ENCODE data around the gene APBB2. TPM values are rescaled to one million over a fixed set of nuclear protein-coding genes. Genes with fewer than 3 reads are reported as not detected.

Gene APBB2
- polyA plus RNA-seq, 3 donors = 0.15 to 0.33 TPM; not detected in 1

DNA sequence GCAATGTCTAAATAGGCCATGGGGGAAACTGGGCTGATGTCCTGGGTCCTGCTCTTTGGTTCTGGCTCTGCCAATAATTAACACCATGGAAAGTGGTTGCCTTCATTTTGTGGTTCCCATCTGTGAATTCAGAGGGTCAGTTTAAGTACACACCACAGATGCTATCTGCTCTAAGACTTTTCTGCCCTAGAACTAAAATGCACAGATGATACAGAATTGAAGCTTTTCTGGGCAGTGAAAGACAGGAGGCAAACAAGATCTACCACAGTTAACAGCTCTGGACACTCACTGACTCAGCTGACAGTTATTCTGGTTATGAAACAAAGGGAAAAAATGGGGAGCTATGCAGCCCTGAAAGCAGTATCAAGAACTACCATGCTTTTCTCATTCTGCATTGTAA is 37.3 kb downstream of the APBB2 start:
- no peaks in the 10 kb centered on the region for H3K9me3 ChIP-seq (replicated peaks in 1 of 2; ENCODE audit: control insufficient read depth in 1 of 2, insufficient read depth in 1 of 2, low read length in 2 of 2)
- no peak overlapping the region for H3K4me3 Mint-ChIP-seq
- peaks cover 3 to 12% of the 10 kb centered on the region in 2 donors for H3K4me1 ChIP-seq (ENCODE audit: control insufficient read depth in 1 of 2, insufficient read depth in 2 of 2, low read length in 2 of 2)
- H3K36me3 ChIP-seq (replicated peaks in 1 of 2; ENCODE audit: control insufficient read depth in 1 of 2, insufficient read depth in 2 of 2, low read length in 2 of 2) = no peaks in the 10 kb centered on the region
- DNase-seq = no peak
- H3K4me2 ChIP-seq (replicated peaks; ENCODE audit: extremely low read depth, low read length, poor library complexity, severe bottlenecking) = no peak overlapping the region
- peaks cover 12% of the 10 kb centered on the region for H3K4me1 Mint-ChIP-seq
- H3K27me3 Mint-ChIP-seq (ENCODE audit: low read depth in 3 of 3) = peaks cover 0 to 6% (median 1%) of the 10 kb centered on the region in 3 donors
- no peak overlapping the region for H3K4me3 ChIP-seq (replicated peaks in 1 of 3; ENCODE audit: low read depth in 2 of 3, low read length in 3 of 3)
- no peak overlapping the region for H3K27ac Mint-ChIP-seq
- H3K79me2 ChIP-seq (ENCODE audit: insufficient read depth, low read length) = no peaks in the 10 kb centered on the region
- no peaks in the 10 kb centered on the region for H4K20me1 ChIP-seq (ENCODE audit: insufficient read depth, low read length)
- no peak overlapping the region for H3K9ac ChIP-seq (ENCODE audit: insufficient read depth, low read length, poor library complexity, severe bottlenecking)
- H2AFZ ChIP-seq (ENCODE audit: insufficient read depth, low read depth, low read length, poor library complexity, severe bottlenecking) = no peak overlapping the region
- intact Hi-C loops (cut with micrococcal nuclease) = no loop called here
- no peaks in the 10 kb centered on the region for H3K36me3 Mint-ChIP-seq
- no peaks in the 10 kb centered on the region for H3K27me3 ChIP-seq (ENCODE audit: control insufficient read depth in 2 of 2, insufficient read depth in 2 of 2, low read length in 2 of 2)
- no peak overlapping the region for H3K27ac ChIP-seq (ENCODE audit: low read depth in 1 of 2, low read length in 2 of 2)
- TF ChIP-seq, protein P1, sequence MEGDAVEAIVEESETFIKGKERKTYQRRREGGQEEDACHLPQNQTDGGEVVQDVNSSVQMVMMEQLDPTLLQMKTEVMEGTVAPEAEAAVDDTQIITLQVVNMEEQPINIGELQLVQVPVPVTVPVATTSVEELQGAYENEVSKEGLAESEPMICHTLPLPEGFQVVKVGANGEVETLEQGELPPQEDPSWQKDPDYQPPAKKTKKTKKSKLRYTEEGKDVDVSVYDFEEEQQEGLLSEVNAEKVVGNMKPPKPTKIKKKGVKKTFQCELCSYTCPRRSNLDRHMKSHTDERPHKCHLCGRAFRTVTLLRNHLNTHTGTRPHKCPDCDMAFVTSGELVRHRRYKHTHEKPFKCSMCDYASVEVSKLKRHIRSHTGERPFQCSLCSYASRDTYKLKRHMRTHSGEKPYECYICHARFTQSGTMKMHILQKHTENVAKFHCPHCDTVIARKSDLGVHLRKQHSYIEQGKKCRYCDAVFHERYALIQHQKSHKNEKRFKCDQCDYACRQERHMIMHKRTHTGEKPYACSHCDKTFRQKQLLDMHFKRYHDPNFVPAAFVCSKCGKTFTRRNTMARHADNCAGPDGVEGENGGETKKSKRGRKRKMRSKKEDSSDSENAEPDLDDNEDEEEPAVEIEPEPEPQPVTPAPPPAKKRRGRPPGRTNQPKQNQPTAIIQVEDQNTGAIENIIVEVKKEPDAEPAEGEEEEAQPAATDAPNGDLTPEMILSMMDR (IDR thresholded peaks at IDR 0.05) = no peak
- peaks cover 0 to 6% (median under 1%) of the 10 kb centered on the region in 7 donors for H3K9me3 Mint-ChIP-seq

DNA sequence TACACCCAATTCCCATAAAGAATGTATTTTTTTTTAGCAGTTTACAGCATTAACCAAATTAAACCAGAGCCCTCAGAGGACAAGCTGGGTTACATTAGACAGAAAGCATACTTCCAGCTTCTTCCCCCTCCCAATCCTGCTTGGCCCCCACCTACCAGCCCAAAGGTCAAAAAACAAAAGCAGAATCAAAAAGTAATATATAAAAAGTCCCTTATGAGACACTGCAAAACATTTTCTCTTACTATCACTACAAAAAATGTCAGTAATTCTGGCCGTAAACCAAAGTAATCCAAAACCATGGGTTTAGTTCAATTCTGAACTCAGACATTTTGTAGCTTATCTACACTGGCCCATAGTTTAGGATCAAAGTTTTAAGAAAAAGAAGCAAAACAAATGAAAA is 38.0 kb downstream of the APBB2 start:
- H3K9me3 ChIP-seq (replicated peaks in 1 of 2; ENCODE audit: control insufficient read depth in 1 of 2, insufficient read depth in 1 of 2, low read length in 2 of 2) = no peaks in the 10 kb centered on the region
- H3K4me2 ChIP-seq (replicated peaks; ENCODE audit: extremely low read depth, low read length, poor library complexity, severe bottlenecking) = no peak overlapping the region
- no peak overlapping the region for H3K4me3 Mint-ChIP-seq
- peaks cover 3 to 12% of the 10 kb centered on the region in 2 donors for H3K4me1 ChIP-seq (ENCODE audit: control insufficient read depth in 1 of 2, insufficient read depth in 2 of 2, low read length in 2 of 2)
- peaks cover 13% of the 10 kb centered on the region for H3K4me1 Mint-ChIP-seq
- intact Hi-C loops (cut with micrococcal nuclease) = no loop called here
- no peaks in the 10 kb centered on the region for H3K36me3 ChIP-seq (replicated peaks in 1 of 2; ENCODE audit: control insufficient read depth in 1 of 2, insufficient read depth in 2 of 2, low read length in 2 of 2)
- H3K79me2 ChIP-seq (ENCODE audit: insufficient read depth, low read length) = no peaks in the 10 kb centered on the region
- H3K27me3 Mint-ChIP-seq (ENCODE audit: low read depth in 3 of 3) = peaks cover 0 to 7% (median 1%) of the 10 kb centered on the region in 3 donors
- no peak overlapping the region for H2AFZ ChIP-seq (ENCODE audit: insufficient read depth, low read depth, low read length, poor library complexity, severe bottlenecking)
- no peak overlapping the region for H3K27ac ChIP-seq (ENCODE audit: low read depth in 1 of 2, low read length in 2 of 2)
- no peak overlapping the region for H3K27ac Mint-ChIP-seq
- TF ChIP-seq, protein P1 (IDR thresholded peaks at IDR 0.05) = no peak
- H3K27me3 ChIP-seq (ENCODE audit: control insufficient read depth in 2 of 2, insufficient read depth in 2 of 2, low read length in 2 of 2) = no peaks in the 10 kb centered on the region
- H3K9ac ChIP-seq (ENCODE audit: insufficient read depth, low read length, poor library complexity, severe bottlenecking) = no peak overlapping the region
- no peak overlapping the region for H3K4me3 ChIP-seq (replicated peaks in 1 of 3; ENCODE audit: low read depth in 2 of 3, low read length in 3 of 3)
- H4K20me1 ChIP-seq (ENCODE audit: insufficient read depth, low read length) = no peaks in the 10 kb centered on the region
- no peak for DNase-seq
- peaks cover 0 to 3% (median 0%) of the 10 kb centered on the region in 7 donors for H3K9me3 Mint-ChIP-seq
- WGBS (ENCODE audit: insufficient coverage) = no CpG with 5 or more reads among the region's 1 CpG
- no peaks in the 10 kb centered on the region for H3K36me3 Mint-ChIP-seq
